Smooth muscle cell of the brain vasculature (primary cell): ENCODE results near the gene TCERG1L.

Experiments used
- DNase-seq: peaks from one replicate; pipeline ENCODE4 v3.0.0-alpha.2; 2012; ENCODE audit warnings: low read depth, low spot score

TCERG1L gene

GRCh38 chr10:131126321-131127137 is 185.0 kb downstream of the TCERG1L start:
- no peak for DNase-seq

GRCh38 chr10:131125511-131126225 is 185.9 kb downstream of the TCERG1L start:
- DNase-seq = no peak

GRCh38 chr10:131124945-131125344 is 186.6 kb downstream of the TCERG1L start:
- DNase-seq = no peak

- no peak for DNase-seq
Measured at GRCh38 chr10:131123496-131123895, 188.0 kb downstream of the TCERG1L start.

GRCh38 chr10:131121511-131122035 is 189.9 kb downstream of the TCERG1L start:
- no peak for DNase-seq

GRCh38 chr10:131119626-131120355 is 191.7 kb downstream of the TCERG1L start:
- no peak for DNase-seq

GRCh38 chr10:131117416-131118212 is 193.9 kb downstream of the TCERG1L start:
- no peak for DNase-seq

GRCh38 chr10:131116991-131117375 is 194.5 kb downstream of the TCERG1L start:
- DNase-seq = no peak

GRCh38 chr10:131116216-131116990 is 195.1 kb downstream of the TCERG1L start:
- DNase-seq = no peak

GRCh38 chr10:131115801-131116200 is 195.7 kb downstream of the TCERG1L start:
- no peak for DNase-seq

GRCh38 chr10:131115321-131115720 is 196.2 kb downstream of the TCERG1L start:
- no peak for DNase-seq

- DNase-seq = no peak
Measured at GRCh38 chr10:131114846-131115245, 196.7 kb downstream of the TCERG1L start.

- no peak for DNase-seq
Measured at GRCh38 chr10:131113709-131114291, 197.7 kb downstream of the TCERG1L start.

GRCh38 chr10:131113165-131113564 is 198.4 kb downstream of the TCERG1L start:
- no peak for DNase-seq

GRCh38 chr10:131112691-131113090 is 198.8 kb downstream of the TCERG1L start:
- no peak for DNase-seq

- DNase-seq = no peak
Measured at GRCh38 chr10:131111471-131112080, 199.9 kb downstream of the TCERG1L start.

- DNase-seq = no peak
Measured at GRCh38 chr10:131111007-131111406, 200.5 kb downstream of the TCERG1L start.

GRCh38 chr10:131110241-131110783 is 201.2 kb downstream of the TCERG1L start:
- no peak for DNase-seq

- DNase-seq = no peak
Measured at GRCh38 chr10:131109726-131110125, 201.8 kb downstream of the TCERG1L start.
